GM12878 (cell line): ENCODE measurements around the gene RASAL3. TPM values are rescaled to one million over a fixed set of nuclear protein-coding genes. Genes with fewer than 3 reads are reported as not detected.
A peak's percentile ranks its signal among the peaks of the same experiment; 100 is the strongest.

Experiments used
- ATAC-seq: fragments of 200-7000 bp; cut with Tn5 transposase; 3 replicates; pipeline ENCODE4 v1.9.1; 2020; ENCODE audit warnings: mild to moderate bottlenecking, moderate library complexity
- BruUV-seq: library from RNA; stranded (reverse); fragments of 400-500 nt; replicated peaks from 2 replicates; lab custom pipeline; 2021; lab: Mats Ljungman, UMichigan
- CTCF ChIA-PET: fragments of 300-600 bp; sonication (Branson Sonifier 250); formaldehyde crosslinking; extraction: SDS; loops from one replicate; lab custom pipeline; 2021; ENCODE audit warnings: inconsistent platforms; lab: Yijun Ruan, JAX
- POLR2A ChIA-PET: fragments of 350-600 bp; formaldehyde crosslinking; extraction: SDS; loops from one replicate; lab custom pipeline; 2021; ENCODE audit warnings: inconsistent platforms; lab: Charles Lee
- RAD21 ChIA-PET: fragments of 300-600 bp; sonication (Branson Sonifier 250); formaldehyde crosslinking; loops from one replicate; lab custom pipeline; 2023; ENCODE audit warnings: antibody characterized with exemption; ENCODE audit not compliant: unreplicated experiment; lab: Charles Lee
- SMC1A ChIA-PET: fragments of 300-600 bp; sonication (Branson Sonifier 250); formaldehyde crosslinking; loops from one replicate; lab custom pipeline; 2023; ENCODE audit not compliant: unreplicated experiment, uncharacterized antibody; lab: Charles Lee
- DNase-seq: peaks from one replicate; pipeline ENCODE4 v3.0.0-alpha.2; 2011; ENCODE audit warnings: low read depth, low spot score
- FAIRE-seq: peaks from 3 replicates; lab custom pipeline; 2011; peaks lifted over from hg19 to GRCh38; lab: Jason Lieb, UNC
- H2AFZ ChIP-seq: 2 replicates; pipeline ENCODE4 v1.6.0; 2011; ENCODE audit warnings: low read depth, low read length, control low read depth; ENCODE audit not compliant: control insufficient read depth
- H3K27ac ChIP-seq: 2 replicates; pipeline ENCODE4 v1.5.1; 2011; ENCODE audit warnings: control low read depth; ENCODE audit not compliant: control insufficient read depth, insufficient read depth
- H3K27me3 ChIP-seq, 2 experiments: replicated peaks in 1 of 2; 2 replicates each; pipeline versions ENCODE4 v1.6.0 to v1.6.1; 2011; ENCODE audit warnings: low read length in 1 of 2; ENCODE audit not compliant: control insufficient read depth in 2 of 2, insufficient read depth in 2 of 2
- H3K36me3 ChIP-seq, 2 experiments: 2 replicates each; pipeline ENCODE4 v1.5.1; 2011; ENCODE audit warnings: low read length in 1 of 2; ENCODE audit not compliant: control insufficient read depth in 2 of 2, insufficient read depth in 2 of 2
- H3K4me1 ChIP-seq: 2 replicates; pipeline ENCODE4 v1.6.1; 2011; ENCODE audit warnings: mild to moderate bottlenecking, low read length, moderate library complexity, mixed read lengths; ENCODE audit not compliant: control insufficient read depth, insufficient read depth
- H3K4me2 ChIP-seq: 2 replicates; pipeline ENCODE4 v1.6.0; 2011; ENCODE audit warnings: control low read depth; ENCODE audit not compliant: control insufficient read depth, insufficient read depth
- H3K4me3 ChIP-seq: fragments of 200-600 bp; sonication (generic); 2 replicates; pipeline ENCODE4 v1.5.1; 2016
- H3K79me2 ChIP-seq: 2 replicates; pipeline ENCODE4 v1.6.0; 2011; ENCODE audit warnings: low read length; ENCODE audit not compliant: control insufficient read depth, insufficient read depth
- H3K9ac ChIP-seq: 2 replicates; pipeline ENCODE4 v1.8.0; 2011; ENCODE audit warnings: low read length, control low read depth, mixed read lengths; ENCODE audit not compliant: control insufficient read depth, insufficient read depth
- H3K9me3 ChIP-seq: replicated peaks from 3 replicates; pipeline ENCODE4 v1.5.1; 2011; ENCODE audit warnings: mild to moderate bottlenecking, low read length; ENCODE audit not compliant: control insufficient read depth, insufficient read depth
- H4K20me1 ChIP-seq: 2 replicates; pipeline ENCODE4 v1.6.0; 2011; ENCODE audit not compliant: control insufficient read depth, insufficient read depth
- BCL11A ChIP-seq: IDR thresholded peaks from 2 replicates; pipeline ENCODE4 v1.6.1; 2011; ENCODE audit warnings: low read depth, low read length
- BHLHE40 ChIP-seq, 2 experiments: fragments of 450-650 bp in 1 of 2; IDR thresholded peaks; 2 replicates each; pipeline ENCODE4 v1.6.1; 2011 to 2017; ENCODE audit warnings: low read depth in 2 of 2, borderline replicate concordance in 1 of 2, improper control_type of control experiment in 1 of 2, low read length in 1 of 2, mild to moderate bottlenecking in 1 of 2
- ETV6 ChIP-seq, 2 experiments: fragments of 450-650 bp in 1 of 2; IDR thresholded peaks in 1 of 2; conservative IDR thresholded peaks in 1 of 2; 2 replicates each; pipeline ENCODE4 v1.6.1; 2014; ENCODE audit warnings: antibody characterized with exemption in 1 of 2, borderline replicate concordance in 1 of 2, low read depth in 1 of 2, mild to moderate bottlenecking in 1 of 2, moderate library complexity in 1 of 2
- MYC ChIP-seq: IDR thresholded peaks from 2 replicates; pipeline ENCODE4 v1.6.1; 2011; ENCODE audit warnings: mild to moderate bottlenecking, low read length, moderate library complexity, inconsistent platforms; ENCODE audit not compliant: insufficient read depth, insufficient replicate concordance, insufficient read length, severe bottlenecking
- NFIC ChIP-seq: IDR thresholded peaks from 2 replicates; pipeline ENCODE4 v1.6.1; 2012; ENCODE audit warnings: low read depth, mild to moderate bottlenecking, inconsistent platforms, low read length, moderate library complexity
- RCOR1 ChIP-seq: conservative IDR thresholded peaks from 2 replicates; pipeline ENCODE4 v1.6.1; 2012; ENCODE audit warnings: low read depth, low read length, improper control_type of control experiment
- TCF7 ChIP-seq: IDR thresholded peaks from 2 replicates; pipeline ENCODE4 v1.6.1; 2014; ENCODE audit warnings: antibody characterized with exemption, borderline replicate concordance
- ZBED1 ChIP-seq: IDR thresholded peaks from 2 replicates; pipeline ENCODE4 v1.6.1; 2016; ENCODE audit warnings: borderline replicate concordance
- whole genome bisulfite sequencing: methylation state at CpG from one replicate; pipeline ENCODE4 v1.1.6; 2016; ENCODE audit warnings: low lambda C conversion rate; ENCODE audit not compliant: insufficient replicate concordance, insufficient coverage; ENCODE audit errors: missing lambda C conversion rate; 5-methylcytosine and 5-hydroxymethylcytosine counted together
- in situ Hi-C: fragments of 300-500 bp; cut with MboI; formaldehyde crosslinking; loops from 9 replicates; pipeline ENCODE4 v1.14.3; 2018; ENCODE audit warnings: mixed read lengths
- intact Hi-C: fragments of 100-400 bp; cut with micrococcal nuclease; formaldehyde crosslinking; loops from one replicate; pipeline ENCODE4 v1.14.2; 2022; ENCODE audit not compliant: unreplicated experiment
- polyA plus RNA-seq, 11 experiments: library from polyadenylated mRNA; depleted of rRNA in 4 of 11; unstranded in 6 of 11; stranded (reverse) in 5 of 11; fragments of >200 nt; fragmentation: Nextera tagmentation in 4 of 11; fragmentation: Illumina TruSeq in 1 of 11; extraction: Ambion mirVana in 4 of 11; extraction: Trizol in 1 of 11; gene quantifications; 1 replicate in 1 of 11; 2 replicates in 10 of 11; pipeline versions ENCODE4 v1.2.1 to v1.2.3, GENCODE V29; 2011 to 2016; ENCODE audit warnings: inconsistent platforms in 2 of 11, missing spikeins in 2 of 11, low read depth in 1 of 11
- total RNA-seq, 4 experiments: library from RNA; depleted of rRNA in 3 of 4; stranded (reverse); fragments of >200 nt in 3 of 4; fragmentation: Illumina TruSeq in 1 of 4; extraction: Trizol in 1 of 4; gene quantifications; 2 replicates each; pipeline versions ENCODE4 v1.2.1 to v1.2.3, GENCODE V29; 2013 to 2021
- TF ChIP-seq, protein P1 (sequence below): fragments of 450-650 bp; formaldehyde crosslinking; IDR thresholded peaks from 2 replicates; pipeline ENCODE4 v1.4.0; 2022; ENCODE audit warnings: mild to moderate bottlenecking, moderate library complexity

RASAL3 gene
- total and polyA plus RNA-seq, 10 of the 15 experiments (the other 5 are each of a cell fraction or from before 2014, with no cell fraction given) = 1.7 to 81.3 (median 23.2) TPM

DNA sequence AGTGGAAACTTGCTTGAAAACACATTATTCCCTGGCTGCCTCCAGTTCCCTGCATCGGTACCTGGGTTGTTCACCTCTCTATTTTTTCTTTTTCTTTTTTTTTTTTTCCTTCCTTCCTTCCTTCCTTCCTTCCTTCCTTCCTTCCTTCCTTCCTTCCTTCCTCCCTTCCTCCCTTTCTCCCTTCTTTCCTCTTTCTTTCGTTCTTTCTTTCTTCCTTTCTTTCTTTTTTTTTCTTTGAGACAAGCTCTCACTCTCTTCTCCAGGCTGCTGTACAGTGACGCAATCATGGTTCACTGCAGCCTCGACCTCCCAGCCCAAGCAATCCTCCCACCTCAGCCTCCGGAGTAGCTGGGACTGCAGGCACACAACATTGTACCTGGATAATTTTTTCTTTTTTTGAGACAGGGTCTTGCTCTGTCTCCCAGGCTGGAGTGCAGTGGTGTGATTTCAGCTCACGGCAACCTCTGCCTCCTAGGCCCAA, 3.4 kb upstream of the RASAL3 start:
- Histone ChIP-seq H2AFZ (no peak overlapping the region), H3K79me2 (peaks cover 17% of the 10 kb centered on the region), H3K4me1 (peaks cover 18% of the 10 kb centered on the region), H4K20me1 (no peaks in the 10 kb centered on the region), H3K27ac (peak overlapping the region; percentile 80), H3K4me3 (no peak overlapping the region), H3K9me3 (no peaks in the 10 kb centered on the region; the same call in 2 of the 3 replicates), H3K36me3 (no peaks in the 10 kb centered on the region), H3K9ac (no peak overlapping the region), H3K27me3 (no peaks in the 10 kb centered on the region), H3K4me2 (no peak overlapping the region)
- ATAC-seq (no peak), DNase-seq (no peak), FAIRE-seq (no peak)
- WGBS = 78% methylated on average over 5 of the region's 6 CpGs
- no TSS peak for BruUV-seq
- ChIA-PET SMC1A (interaction anchor here (0.6 to 6.0 kb wide), 6 partner anchors 11 to 134 kb away, joined by 3 to 26 read pairs (median 4); partner anchors contain the start of gene AKAP8L), RAD21 (interaction anchor here (0.6 to 2.4 kb wide), 5 partner anchors 27 to 678 kb away, joined by 3 to 9 read pairs (median 3); partner anchors contain the start of gene AKAP8L), POLR2A (interaction anchor here (1.0 to 1.5 kb wide), 3 partner anchors 35 to 88 kb away, joined by 3 to 4 read pairs (median 3); partner anchors contain the start of genes AKAP8 and AKAP8L), CTCF (interaction anchor here (1.0 to 2.1 kb wide), 4 partner anchors 17 to 204 kb away, joined by 3 to 7 read pairs (median 4); partner anchors contain the start of gene AKAP8L)
- intact Hi-C loops = loop anchor here (5.0 to 10.0 kb wide), 2 partner anchors 53 to 90 kb away; partner anchors contain the start of gene AKAP8L
- no peak for TF ChIP-seq BHLHE40 (IDR thresholded peaks at IDR 0.05; ENCODE audit: borderline replicate concordance in 1 of 2, low read depth in 2 of 2, low read length in 1 of 2)
- TF ChIP-seq ETV6 (conservative IDR thresholded peaks at IDR 0.05 in 1 of 2, IDR thresholded peaks at IDR 0.05 in 1 of 2; ENCODE audit: borderline replicate concordance in 1 of 2, low read depth in 1 of 2) = peak in 1 of 2 experiments; percentile 80; a peak in 2 of 4 replicates
- no peak for TF ChIP-seq NFIC
- no peak for TF ChIP-seq BCL11A
- no peak for TF ChIP-seq MYC
- TF ChIP-seq, protein P1, sequence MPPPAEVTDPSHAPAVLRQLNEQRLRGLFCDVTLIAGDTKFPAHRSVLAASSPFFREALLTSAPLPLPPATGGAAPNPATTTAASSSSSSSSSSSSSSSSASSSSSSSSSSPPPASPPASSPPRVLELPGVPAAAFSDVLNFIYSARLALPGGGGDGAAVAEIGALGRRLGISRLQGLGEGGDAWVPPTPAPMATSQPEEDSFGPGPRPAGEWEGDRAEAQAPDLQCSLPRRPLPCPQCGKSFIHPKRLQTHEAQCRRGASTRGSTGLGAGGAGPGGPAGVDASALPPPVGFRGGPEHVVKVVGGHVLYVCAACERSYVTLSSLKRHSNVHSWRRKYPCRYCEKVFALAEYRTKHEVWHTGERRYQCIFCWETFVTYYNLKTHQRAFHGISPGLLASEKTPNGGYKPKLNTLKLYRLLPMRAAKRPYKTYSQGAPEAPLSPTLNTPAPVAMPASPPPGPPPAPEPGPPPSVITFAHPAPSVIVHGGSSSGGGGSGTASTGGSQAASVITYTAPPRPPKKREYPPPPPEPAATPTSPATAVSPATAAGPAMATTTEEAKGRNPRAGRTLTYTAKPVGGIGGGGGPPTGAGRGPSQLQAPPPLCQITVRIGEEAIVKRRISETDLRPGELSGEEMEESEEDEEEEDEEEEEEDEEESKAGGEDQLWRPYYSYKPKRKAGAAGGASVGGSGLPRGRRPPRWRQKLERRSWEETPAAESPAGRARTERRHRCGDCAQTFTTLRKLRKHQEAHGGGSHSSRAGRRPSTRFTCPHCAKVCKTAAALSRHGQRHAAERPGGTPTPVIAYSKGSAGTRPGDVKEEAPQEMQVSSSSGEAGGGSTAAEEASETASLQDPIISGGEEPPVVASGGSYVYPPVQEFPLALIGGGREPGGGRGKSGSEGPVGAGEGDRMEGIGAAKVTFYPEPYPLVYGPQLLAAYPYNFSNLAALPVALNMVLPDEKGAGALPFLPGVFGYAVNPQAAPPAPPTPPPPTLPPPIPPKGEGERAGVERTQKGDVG (CRISPR knock-in tag) = no peak
- TF ChIP-seq RCOR1 = no peak
- no peak for TF ChIP-seq ZBED1
- no peak for TF ChIP-seq TCF7
- in situ Hi-C loops = no loop called here
